DOHH2 (cell line): ENCODE measurements around the gene MYO5C.
A peak's percentile ranks its signal among the peaks of the same experiment; 100 is the strongest.

ENCODE experiments used
- H3F3A ChIP-seq: fragments of 200-600 bp; sonication (generic), shearing (Covaris generic); 2 replicates; pipeline ENCODE4 v1.6.0; 2016; ENCODE audit warnings: antibody characterized with exemption, mild to moderate bottlenecking; ENCODE audit not compliant: control insufficient read depth, insufficient read depth
- H3K27ac ChIP-seq: fragments of 200-600 bp; sonication (generic); 2 replicates; pipeline ENCODE4 v1.5.1; 2014; ENCODE audit warnings: low read depth, mild to moderate bottlenecking, low read length, moderate library complexity
- H3K27me3 ChIP-seq: fragments of 200-600 bp; sonication (generic); 2 replicates; pipeline ENCODE4 v1.6.1; 2014; ENCODE audit warnings: mild to moderate bottlenecking, low read length, mixed read lengths; ENCODE audit not compliant: control insufficient read depth
- H3K36me3 ChIP-seq: fragments of 200-600 bp; sonication (generic); 2 replicates; pipeline ENCODE4 v1.6.1; 2014; ENCODE audit warnings: mild to moderate bottlenecking, low read length, moderate library complexity, mixed read lengths; ENCODE audit not compliant: control insufficient read depth
- H3K4me1 ChIP-seq: fragments of 200-600 bp; sonication (generic); 2 replicates; pipeline ENCODE4 v1.6.1; 2014; ENCODE audit warnings: mild to moderate bottlenecking, low read length, mixed read lengths; ENCODE audit not compliant: control insufficient read depth
- H3K4me2 ChIP-seq: fragments of 200-600 bp; sonication (generic); 2 replicates; pipeline ENCODE4 v1.6.0; 2014; ENCODE audit warnings: mild to moderate bottlenecking, low read length, moderate library complexity
- H3K4me3 ChIP-seq: fragments of 200-600 bp; sonication (generic); 2 replicates; pipeline ENCODE4 v1.5.1; 2014; ENCODE audit warnings: mild to moderate bottlenecking, low read length, mixed read lengths
- H3K79me2 ChIP-seq: fragments of 200-600 bp; sonication (generic); 2 replicates; pipeline ENCODE4 v1.6.1; 2014; ENCODE audit warnings: mild to moderate bottlenecking, low read length, mixed read lengths; ENCODE audit not compliant: control insufficient read depth
- H3K9me2 ChIP-seq: fragments of 200-600 bp; sonication (generic); replicated peaks from 2 replicates; pipeline ENCODE4 v1.6.1; 2014; ENCODE audit warnings: mild to moderate bottlenecking, low read length, mixed read lengths; ENCODE audit not compliant: control insufficient read depth
- H3K9me3 ChIP-seq: fragments of 200-600 bp; sonication (generic); 2 replicates; pipeline ENCODE4 v1.6.1; 2014; ENCODE audit warnings: antibody characterized with exemption, low read length, mixed read lengths; ENCODE audit not compliant: control insufficient read depth, insufficient read depth
- H4K20me1 ChIP-seq: fragments of 200-600 bp; sonication (generic); 2 replicates; pipeline ENCODE4 v1.6.0; 2014; ENCODE audit warnings: low read depth, mild to moderate bottlenecking, antibody characterized with exemption, low read length, moderate library complexity; ENCODE audit not compliant: control insufficient read depth, insufficient read depth
- EZH2phosphoT487 ChIP-seq: fragments of 200-600 bp; sonication (generic); IDR thresholded peaks from 2 replicates; pipeline ENCODE4 v1.6.1; 2017; ENCODE audit warnings: borderline replicate concordance, mild to moderate bottlenecking, antibody characterized with exemption, low read length, moderate library complexity, mixed read lengths
- TF ChIP-seq, protein P1 (sequence below): fragments of 200-600 bp; sonication (generic); IDR thresholded peaks from one replicate; pipeline ENCODE4 v1.5.1; 2014; ENCODE audit warnings: antibody characterized with exemption, mild to moderate bottlenecking, low read depth, low read length; ENCODE audit not compliant: poor library complexity, severe bottlenecking

MYO5C gene

GRCh38 chr15:52238149-52238548, 57.5 kb downstream of the MYO5C start:
- H3K4me2 ChIP-seq = no peak overlapping the region
- no peaks in the 10 kb centered on the region for H3K9me3 ChIP-seq
- peaks cover 3% of the 10 kb centered on the region; the same call in 1 of the 2 replicates for H3K36me3 ChIP-seq

GRCh38 chr15:52236013-52236412, 59.6 kb downstream of the MYO5C start:
- peaks cover 42% of the 10 kb centered on the region for H3F3A ChIP-seq
- peaks cover 57% of the 10 kb centered on the region for H3K4me1 ChIP-seq
- H3K27ac ChIP-seq = peak overlapping the region; percentile 98
- no peak for TF ChIP-seq EZH2phosphoT487
- TF ChIP-seq, protein P1, sequence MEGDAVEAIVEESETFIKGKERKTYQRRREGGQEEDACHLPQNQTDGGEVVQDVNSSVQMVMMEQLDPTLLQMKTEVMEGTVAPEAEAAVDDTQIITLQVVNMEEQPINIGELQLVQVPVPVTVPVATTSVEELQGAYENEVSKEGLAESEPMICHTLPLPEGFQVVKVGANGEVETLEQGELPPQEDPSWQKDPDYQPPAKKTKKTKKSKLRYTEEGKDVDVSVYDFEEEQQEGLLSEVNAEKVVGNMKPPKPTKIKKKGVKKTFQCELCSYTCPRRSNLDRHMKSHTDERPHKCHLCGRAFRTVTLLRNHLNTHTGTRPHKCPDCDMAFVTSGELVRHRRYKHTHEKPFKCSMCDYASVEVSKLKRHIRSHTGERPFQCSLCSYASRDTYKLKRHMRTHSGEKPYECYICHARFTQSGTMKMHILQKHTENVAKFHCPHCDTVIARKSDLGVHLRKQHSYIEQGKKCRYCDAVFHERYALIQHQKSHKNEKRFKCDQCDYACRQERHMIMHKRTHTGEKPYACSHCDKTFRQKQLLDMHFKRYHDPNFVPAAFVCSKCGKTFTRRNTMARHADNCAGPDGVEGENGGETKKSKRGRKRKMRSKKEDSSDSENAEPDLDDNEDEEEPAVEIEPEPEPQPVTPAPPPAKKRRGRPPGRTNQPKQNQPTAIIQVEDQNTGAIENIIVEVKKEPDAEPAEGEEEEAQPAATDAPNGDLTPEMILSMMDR = no peak
- no peaks in the 10 kb centered on the region for H4K20me1 ChIP-seq
- peaks cover 10% of the 10 kb centered on the region for H3K36me3 ChIP-seq
- peak overlapping the region; percentile 70 for H3K4me3 ChIP-seq
- H3K9me3 ChIP-seq = no peaks in the 10 kb centered on the region
- H3K79me2 ChIP-seq = peaks cover 4% of the 10 kb centered on the region; the same call in 1 of the 2 replicates
- no peaks in the 10 kb centered on the region for H3K27me3 ChIP-seq
- peak overlapping the region; percentile 93 for H3K4me2 ChIP-seq
- H3K9me2 ChIP-seq = no peaks in the 10 kb centered on the region

More at GRCh38 chr15:52238149-52238548, 57.5 kb downstream of the MYO5C start:
- no peaks in the 10 kb centered on the region for H3K27me3 ChIP-seq
- TF ChIP-seq EZH2phosphoT487 = no peak
- TF ChIP-seq, protein P1 = no peak
- no peak overlapping the region for H3K27ac ChIP-seq
- no peaks in the 10 kb centered on the region for H3K9me2 ChIP-seq
- no peaks in the 10 kb centered on the region for H3K79me2 ChIP-seq
- no peaks in the 10 kb centered on the region for H4K20me1 ChIP-seq
- H3K4me3 ChIP-seq = no peak overlapping the region
- H3F3A ChIP-seq = peaks cover 28% of the 10 kb centered on the region
- H3K4me1 ChIP-seq = peaks cover 38% of the 10 kb centered on the region

- H3K79me2 ChIP-seq = peaks cover 6% of the 10 kb centered on the region
- H3K36me3 ChIP-seq = peaks cover 11% of the 10 kb centered on the region
- no peaks in the 10 kb centered on the region for H3K27me3 ChIP-seq
- H3K4me3 ChIP-seq = peak overlapping the region; percentile 70
- peaks cover 42% of the 10 kb centered on the region for H3F3A ChIP-seq
- H3K4me2 ChIP-seq = peak overlapping the region; percentile 93
- peaks cover 68% of the 10 kb centered on the region for H3K4me1 ChIP-seq
- peak overlapping the region; percentile 98 for H3K27ac ChIP-seq
- no peaks in the 10 kb centered on the region for H3K9me3 ChIP-seq
- no peaks in the 10 kb centered on the region for H4K20me1 ChIP-seq
- no peak for TF ChIP-seq EZH2phosphoT487
- TF ChIP-seq, protein P1 = no peak
- H3K9me2 ChIP-seq = no peaks in the 10 kb centered on the region
These were observed 60.7 kb downstream of the MYO5C start for GRCh38 chr15:52234596-52235541.
